AG08395 (cell line): ENCODE measurements around the gene SMAD9.

Experiments used
- DNase-seq: peaks from one replicate; pipeline ENCODE4 v3.0.0; 2012; ENCODE audit warnings: mixed read lengths, low spot score

SMAD9 gene

DNA sequence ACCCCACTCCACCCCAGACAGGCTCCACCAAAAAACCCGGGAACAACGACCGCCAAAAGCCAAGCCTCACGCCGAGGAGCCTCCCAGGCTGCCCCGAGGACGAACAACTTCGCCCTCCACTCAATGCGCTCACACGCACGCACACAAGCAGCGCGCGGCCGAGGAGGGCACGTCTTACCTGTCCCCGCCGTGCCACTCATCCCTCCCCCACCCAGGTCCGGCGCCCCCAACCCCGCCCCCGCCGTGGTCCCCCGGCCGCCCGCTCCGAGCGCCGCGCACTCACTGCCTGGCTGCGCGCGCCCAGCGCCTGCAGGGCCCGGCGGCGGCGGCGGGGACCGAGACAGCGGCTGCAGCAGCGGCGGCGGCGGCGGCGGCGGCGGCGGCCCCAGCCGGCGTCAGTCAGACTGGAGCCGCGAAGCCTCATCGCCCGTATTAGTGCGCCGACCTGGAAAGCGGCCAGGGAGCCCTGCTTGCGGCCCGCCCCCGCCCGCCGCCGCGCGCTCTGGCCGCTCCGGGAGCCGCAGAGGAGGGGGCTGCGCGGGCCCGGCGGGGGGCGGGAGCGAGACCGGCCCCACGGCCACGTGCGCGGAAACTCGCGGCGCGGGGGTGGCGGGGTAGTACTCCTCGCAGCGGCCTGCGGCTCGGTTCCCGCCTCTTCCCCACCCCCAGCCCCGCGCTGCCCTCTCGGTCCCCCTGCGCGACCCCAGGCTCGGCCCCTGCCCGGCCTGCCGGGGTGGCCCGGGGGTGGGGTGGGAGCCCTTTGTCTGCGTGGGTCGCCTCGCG is at the start of gene SMAD9:
SMAD9 (minus strand) TSS at position 406 of the 783 bp plus-strand sequence. CDS start 40,549 bp downstream, outside the sequence.
- peak; percentile 73 for DNase-seq

DNA sequence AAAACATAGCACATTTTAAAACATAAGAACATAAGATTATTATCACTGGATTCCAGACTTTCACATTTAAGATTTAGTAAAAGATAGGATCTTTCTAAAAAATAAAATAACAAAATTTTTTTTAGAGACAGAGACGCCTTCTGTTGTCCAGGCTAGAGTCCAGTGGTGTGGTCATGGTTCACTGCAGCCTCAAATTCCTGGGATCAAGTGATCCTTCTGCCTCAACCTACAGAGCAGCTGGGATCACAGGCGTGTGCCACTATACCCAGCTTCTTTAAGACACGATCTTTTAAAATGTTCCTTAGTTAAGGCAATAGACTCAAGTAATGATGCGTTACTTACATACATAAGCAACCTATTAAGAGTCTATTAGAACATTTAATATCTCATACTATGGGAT is 46.4 kb upstream of the SMAD9 start:
- no peak for DNase-seq

DNA sequence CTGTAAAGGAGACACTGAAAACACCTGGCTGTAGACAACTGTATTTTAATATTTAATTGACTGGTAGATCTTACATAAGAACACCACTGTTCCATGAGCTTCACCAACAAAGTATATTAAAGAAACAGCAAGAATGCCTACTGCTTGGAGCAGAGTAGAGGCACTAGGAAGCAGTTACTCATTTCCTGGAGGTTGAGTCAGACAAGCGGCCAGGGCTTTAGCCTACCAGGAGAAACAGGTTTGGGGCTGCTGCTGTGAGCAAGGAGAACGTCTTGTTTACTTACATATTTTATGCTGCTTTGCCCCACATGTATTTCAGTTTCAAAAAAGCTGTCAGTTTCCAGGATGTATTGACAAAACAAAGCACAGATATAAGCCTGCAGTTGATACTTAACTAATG is 45.7 kb upstream of the SMAD9 start:
- peak; percentile 77 for DNase-seq

- no peak for DNase-seq
Observed at GRCh38 chr13:36959456-36960116, 39.5 kb upstream of the SMAD9 start.

GRCh38 chr13:36954542-36954941 is 34.5 kb upstream of the SMAD9 start:
- no peak for DNase-seq

- DNase-seq, result no peak
Observed at GRCh38 chr13:36950920-36951319, 30.9 kb upstream of the SMAD9 start.

GRCh38 chr13:36950330-36950729 is 30.3 kb upstream of the SMAD9 start:
- no peak for DNase-seq

GRCh38 chr13:36945078-36945477 is 25.0 kb upstream of the SMAD9 start:
- no peak for DNase-seq

DNA sequence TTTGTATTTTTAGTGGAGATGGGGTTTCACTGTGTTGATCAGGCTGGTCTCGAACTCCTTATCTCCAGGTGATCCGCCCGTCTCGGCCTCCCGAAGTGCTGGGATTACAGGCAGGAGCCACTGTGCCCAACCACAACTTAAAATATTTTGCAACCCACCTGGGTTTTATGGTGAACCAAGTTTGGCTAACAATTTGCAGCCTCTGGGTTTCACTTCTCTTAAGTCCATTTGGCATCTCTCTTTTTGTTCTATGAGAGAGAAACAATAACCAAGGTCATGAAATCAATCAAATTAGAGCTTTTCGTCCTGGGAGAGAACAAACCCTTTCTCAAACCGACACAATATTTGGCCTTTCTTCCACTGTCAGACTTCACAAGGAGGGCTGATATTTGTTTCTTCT is 5.6 kb upstream of the SMAD9 start:
- no peak for DNase-seq

- no peak for DNase-seq
Observed at GRCh38 chr13:36924001-36924400, 4.0 kb upstream of the SMAD9 start.

- DNase-seq, result no peak
Observed at GRCh38 chr13:36921631-36922301, 1.7 kb upstream of the SMAD9 start.

GRCh38 chr13:36920616-36921185 is 663 bp upstream of the SMAD9 start:
- DNase-seq, result no peak

DNA sequence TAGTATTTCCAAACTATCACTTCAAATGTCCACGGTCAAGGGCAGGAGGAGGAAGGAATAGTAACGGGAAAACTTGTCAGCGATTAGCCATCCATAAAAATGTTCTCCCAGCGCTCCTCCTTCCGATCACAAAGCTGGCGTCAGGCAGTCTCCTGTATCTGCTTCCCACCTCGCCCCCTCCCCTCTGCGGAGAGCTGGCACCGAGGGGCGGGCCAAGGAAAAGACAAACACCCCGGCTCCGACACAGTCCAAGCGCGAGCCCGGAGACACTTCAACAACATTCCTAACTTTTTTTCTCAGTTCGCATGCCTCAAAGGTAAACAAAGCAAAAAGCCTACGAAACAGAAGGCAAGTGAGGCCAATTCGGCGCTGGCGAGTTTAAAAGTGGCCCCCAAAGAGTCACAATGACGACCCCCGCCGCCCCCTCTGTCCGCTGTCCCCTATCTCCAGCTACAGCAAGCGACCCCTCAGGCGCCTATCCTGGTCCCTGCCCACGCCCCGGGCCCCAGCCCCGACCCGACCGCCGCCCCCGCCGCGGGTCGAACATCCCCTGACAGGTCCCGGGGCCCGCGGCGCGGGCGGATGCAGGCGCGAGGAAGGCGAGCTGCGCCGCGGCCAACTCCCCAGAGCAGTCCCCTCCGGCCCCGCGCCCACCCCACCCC is 736 bp downstream of the SMAD9 start:
- peak; percentile 32 for DNase-seq

GRCh38 chr13:36918246-36919131 is 1.5 kb downstream of the SMAD9 start:
- DNase-seq, result peak; percentile 24

GRCh38 chr13:36917311-36917710 is 2.7 kb downstream of the SMAD9 start:
- no peak for DNase-seq

- DNase-seq, result no peak
Observed at GRCh38 chr13:36915896-36916640, 4.0 kb downstream of the SMAD9 start.

GRCh38 chr13:36915106-36915505 is 4.9 kb downstream of the SMAD9 start:
- no peak for DNase-seq

DNA sequence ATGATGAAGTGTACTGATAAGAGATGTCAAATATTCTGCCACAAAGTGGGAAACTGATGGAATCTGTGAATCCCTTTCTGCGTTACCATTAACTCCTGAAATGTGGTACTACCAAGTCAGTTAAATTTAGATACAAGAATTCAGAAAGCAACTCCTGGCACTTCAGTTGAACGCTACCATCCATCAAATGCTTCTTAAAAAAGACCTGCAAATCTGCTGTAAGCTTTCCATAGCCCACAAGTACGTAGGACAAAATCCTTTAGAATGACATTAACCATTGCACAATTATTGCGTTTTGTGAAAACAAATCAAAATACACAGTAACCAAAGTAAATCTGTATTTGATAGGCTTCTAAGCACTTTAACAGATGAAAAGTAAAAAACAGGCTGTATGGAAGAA is 5.4 kb downstream of the SMAD9 start:
- DNase-seq, result no peak

GRCh38 chr13:36913463-36913862 is 6.6 kb downstream of the SMAD9 start:
- DNase-seq, result no peak

DNA sequence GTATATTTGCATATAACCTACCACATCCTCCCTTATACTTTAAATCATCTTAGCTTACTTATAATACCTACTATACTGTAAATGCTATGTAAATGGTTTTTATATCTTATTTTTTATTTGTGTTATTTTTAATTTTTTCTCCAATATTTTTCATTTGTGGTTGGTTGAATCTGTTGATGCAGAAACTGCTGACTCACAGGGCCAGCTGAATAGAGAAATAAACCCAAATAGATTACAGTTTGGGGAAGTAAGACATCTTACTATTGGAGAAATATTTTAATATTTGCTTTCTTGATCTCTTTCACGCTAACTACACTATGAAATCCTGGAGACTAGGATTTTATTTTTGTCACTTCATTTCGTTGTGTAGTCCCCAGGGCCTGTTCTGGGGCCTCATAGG is 7.1 kb downstream of the SMAD9 start:
- DNase-seq, result no peak
